Gastroesophageal sphincter (tissue), 4 donors: ENCODE results near the gene CAVIN3. TPM values are rescaled to one million over a fixed set of nuclear protein-coding genes. Genes with fewer than 3 reads are reported as not detected.

ENCODE experiments used
- ATAC-seq: fragments of 150-250 bp; one replicate; pipeline ENCODE4 v1.9.1; 2016; ENCODE audit warnings: mild to moderate bottlenecking, moderate library complexity
- H3K27ac ChIP-seq, 4 donors: fragments of 200-600 bp; sonication (generic) in 3 of 4; 1 replicate in 3 of 4; 2 replicates in 1 of 4; pipeline ENCODE4 v1.5.1; 2016 to 2019
- H3K27me3 ChIP-seq: fragments of 200-600 bp; sonication (generic); one replicate; pipeline ENCODE4 v1.5.1; 2019
- H3K36me3 ChIP-seq, 2 donors: fragments of 200-600 bp; sonication (generic); one replicate each; pipeline ENCODE4 v1.5.1; 2019; ENCODE audit warnings: control low read depth in 1 of 2
- H3K4me1 ChIP-seq, 3 donors: fragments of 200-600 bp; sonication (generic); 1 replicate in 2 of 3; 2 replicates in 1 of 3; pipeline ENCODE4 v1.5.1; 2016 to 2019; ENCODE audit warnings: control low read depth in 2 of 3
- H3K4me3 ChIP-seq, 2 donors: fragments of 200-600 bp; sonication (generic); one replicate each; pipeline ENCODE4 v1.5.1; 2019; ENCODE audit warnings: mild to moderate bottlenecking in 1 of 2, moderate library complexity in 1 of 2
- H3K9me3 ChIP-seq, 3 donors: fragments of 200-600 bp; sonication (generic); one replicate each; pipeline ENCODE4 v1.5.1; 2017 to 2019; ENCODE audit warnings: control low read depth in 2 of 3
- EP300 ChIP-seq: sonication (generic); formaldehyde crosslinking; IDR thresholded peaks from one replicate; pipeline ENCODE4 v1.6.1; 2017; ENCODE audit warnings: antibody characterized with exemption, mild to moderate bottlenecking
- POLR2A ChIP-seq, 2 donors: fragments of 450-650 bp; IDR thresholded peaks; one replicate each; pipeline ENCODE4 v1.6.1; 2017; ENCODE audit warnings: antibody characterized with exemption in 2 of 2, mild to moderate bottlenecking in 2 of 2, moderate library complexity in 1 of 2
- POLR2AphosphoS5 ChIP-seq: sonication (generic); formaldehyde crosslinking; IDR thresholded peaks from one replicate; pipeline ENCODE4 v1.6.1; 2017; ENCODE audit warnings: antibody characterized with exemption
- WGBS, 2 donors: methylation state at CpG; one replicate each; pipeline ENCODE4 v1.1.5; 2018; ENCODE audit warnings: low coverage in 1 of 2; 5-methylcytosine and 5-hydroxymethylcytosine counted together
- total RNA-seq, 4 donors: library from RNA; depleted of rRNA; stranded (reverse); fragments of >200 nt; gene quantifications; one replicate each; pipeline ENCODE4 v1.1.0, GENCODE V29; 2016
- TF ChIP-seq, protein P1 (sequence below), 4 experiments: fragments of 200-600 bp in 2 of 4; fragments of 450-650 bp in 2 of 4; sonication (generic) in 1 of 4; IDR thresholded peaks; one replicate each; pipeline ENCODE4 v1.5.1; 2017 to 2019; ENCODE audit warnings: antibody characterized with exemption in 4 of 4, mild to moderate bottlenecking in 2 of 4, moderate library complexity in 2 of 4

Gene CAVIN3
- total RNA-seq, 4 donors from 2014 or later, result 164 to 313 (median 211) TPM

DNA sequence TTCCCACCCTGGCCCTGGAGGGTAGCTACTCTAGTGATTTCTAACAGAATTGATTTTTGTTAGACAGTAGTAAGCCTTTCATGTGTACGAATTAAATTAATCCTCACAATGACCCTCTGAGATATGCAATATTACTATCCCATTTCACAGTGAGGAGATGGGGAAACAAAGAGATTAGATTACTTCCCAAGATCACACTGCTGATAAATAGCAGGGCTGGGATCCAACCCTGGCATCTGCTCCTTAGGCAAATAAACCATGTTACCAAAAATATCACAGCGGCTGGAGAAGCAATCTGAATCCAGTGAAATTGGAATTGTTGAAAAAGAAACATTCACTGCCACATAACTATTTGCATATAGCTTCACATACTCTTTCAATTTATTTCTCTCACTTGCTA lies 12.8 kb upstream of the CAVIN3 start:
- H3K27ac ChIP-seq, result no peak overlapping the region
- no peak overlapping the region for H3K4me3 ChIP-seq
- TF ChIP-seq, protein P1, sequence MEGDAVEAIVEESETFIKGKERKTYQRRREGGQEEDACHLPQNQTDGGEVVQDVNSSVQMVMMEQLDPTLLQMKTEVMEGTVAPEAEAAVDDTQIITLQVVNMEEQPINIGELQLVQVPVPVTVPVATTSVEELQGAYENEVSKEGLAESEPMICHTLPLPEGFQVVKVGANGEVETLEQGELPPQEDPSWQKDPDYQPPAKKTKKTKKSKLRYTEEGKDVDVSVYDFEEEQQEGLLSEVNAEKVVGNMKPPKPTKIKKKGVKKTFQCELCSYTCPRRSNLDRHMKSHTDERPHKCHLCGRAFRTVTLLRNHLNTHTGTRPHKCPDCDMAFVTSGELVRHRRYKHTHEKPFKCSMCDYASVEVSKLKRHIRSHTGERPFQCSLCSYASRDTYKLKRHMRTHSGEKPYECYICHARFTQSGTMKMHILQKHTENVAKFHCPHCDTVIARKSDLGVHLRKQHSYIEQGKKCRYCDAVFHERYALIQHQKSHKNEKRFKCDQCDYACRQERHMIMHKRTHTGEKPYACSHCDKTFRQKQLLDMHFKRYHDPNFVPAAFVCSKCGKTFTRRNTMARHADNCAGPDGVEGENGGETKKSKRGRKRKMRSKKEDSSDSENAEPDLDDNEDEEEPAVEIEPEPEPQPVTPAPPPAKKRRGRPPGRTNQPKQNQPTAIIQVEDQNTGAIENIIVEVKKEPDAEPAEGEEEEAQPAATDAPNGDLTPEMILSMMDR (IDR thresholded peaks at IDR 0.05), result no peak
- TF ChIP-seq POLR2A (IDR thresholded peaks at IDR 0.05) (no peak), POLR2AphosphoS5 (no peak), EP300 (no peak)
- no peak for ATAC-seq
- H3K4me1 ChIP-seq, result peaks cover 0 to 11% (median 4%) of the 10 kb centered on the region in 3 donors
- 13 to 56% methylated on average over 1 to 2 of the region's 2 CpGs for whole genome bisulfite sequencing, 2 donors
- no peaks in the 10 kb centered on the region for H3K27me3 ChIP-seq
- no peaks in the 10 kb centered on the region for H3K9me3 ChIP-seq
- peaks cover 0 to 62% of the 10 kb centered on the region in 2 donors for H3K36me3 ChIP-seq

DNA sequence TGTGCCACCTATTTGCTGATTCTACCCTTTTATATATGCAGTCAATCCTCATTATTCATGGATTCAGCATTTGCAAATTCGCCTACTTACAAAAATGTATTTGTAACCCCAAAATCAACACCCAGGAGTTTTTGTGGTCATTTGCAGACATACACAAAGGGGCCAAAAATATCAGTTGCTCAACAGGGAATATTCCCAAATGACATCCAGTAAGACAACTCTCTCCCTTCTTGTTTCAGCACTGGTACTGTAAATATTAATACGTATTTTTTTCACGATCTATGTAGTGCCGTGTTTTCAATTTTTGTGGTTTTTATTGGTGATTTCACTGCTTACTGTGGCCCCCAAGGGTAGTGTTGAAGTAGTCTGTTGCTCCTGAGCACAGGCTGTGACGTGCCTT lies 11.8 kb upstream of the CAVIN3 start:
- no peaks in the 10 kb centered on the region for H3K27me3 ChIP-seq
- ATAC-seq, result no peak
- H3K4me1 ChIP-seq, result peaks cover 0 to 11% (median 4%) of the 10 kb centered on the region in 3 donors
- no peaks in the 10 kb centered on the region for H3K9me3 ChIP-seq
- H3K27ac ChIP-seq, result no peak overlapping the region
- H3K4me3 ChIP-seq, result no peak overlapping the region
- 91 to 93% methylated on average over 3 to 5 of the region's 5 CpGs for WGBS, 2 donors
- TF ChIP-seq, protein P1 (IDR thresholded peaks at IDR 0.05), result no peak
- no peak for TF ChIP-seq POLR2AphosphoS5
- no peak for TF ChIP-seq EP300
- no peak for TF ChIP-seq POLR2A (IDR thresholded peaks at IDR 0.05)
- H3K36me3 ChIP-seq, result peaks cover 0 to 59% of the 10 kb centered on the region in 2 donors

DNA sequence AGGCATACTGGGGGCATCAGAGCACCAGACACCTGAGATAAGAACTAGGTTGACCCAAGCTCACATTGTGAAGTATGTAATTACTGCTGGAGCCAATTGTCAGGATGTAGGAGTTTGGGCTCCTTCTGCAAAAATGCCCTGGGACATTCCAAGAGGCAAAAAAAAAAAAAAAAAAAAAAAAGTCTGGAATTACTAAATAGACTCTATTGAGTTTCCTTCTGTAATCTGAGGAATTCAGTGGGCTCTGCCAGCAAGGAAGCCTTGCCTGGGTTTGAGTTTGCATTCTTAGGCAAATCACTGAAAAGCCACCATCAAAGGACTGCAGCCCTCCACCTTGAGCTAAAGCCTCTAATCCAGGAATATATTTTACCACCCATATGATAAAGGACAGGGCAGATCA lies 8.0 kb upstream of the CAVIN3 start:
- Histone ChIP-seq H3K27me3 (no peaks in the 10 kb centered on the region), H3K36me3 (peaks cover 0 to 38% of the 10 kb centered on the region in 2 donors), H3K4me3 (no peak overlapping the region), H3K9me3 (no peaks in the 10 kb centered on the region), H3K4me1 (peaks cover 0 to 9% (median 4%) of the 10 kb centered on the region in 3 donors), H3K27ac (no peak overlapping the region)
- ATAC-seq, result no peak
- TF ChIP-seq, protein P1 (IDR thresholded peaks at IDR 0.05), result no peak
- TF ChIP-seq POLR2AphosphoS5, result no peak
- TF ChIP-seq POLR2A (IDR thresholded peaks at IDR 0.05), result no peak
- TF ChIP-seq EP300, result no peak

DNA sequence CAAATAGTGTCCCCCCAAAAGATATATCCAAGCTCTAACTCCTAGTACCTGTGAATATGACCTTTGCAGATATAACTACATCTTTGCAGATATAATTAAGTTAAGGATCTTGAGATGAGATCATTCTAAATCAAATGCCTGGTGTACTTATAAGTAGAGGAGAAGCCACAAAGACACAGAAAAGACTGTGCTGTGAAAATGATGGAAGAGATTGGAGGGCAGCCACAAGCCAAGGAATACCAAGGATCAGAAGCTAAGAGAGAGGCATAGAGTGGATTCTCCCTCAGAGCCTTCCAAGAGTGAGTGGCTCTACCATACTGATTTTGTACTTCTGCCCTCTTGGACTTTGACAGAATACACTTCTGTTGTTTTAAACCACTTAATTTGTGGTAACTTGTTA lies 7.5 kb upstream of the CAVIN3 start:
- H3K27me3 ChIP-seq, result no peaks in the 10 kb centered on the region
- TF ChIP-seq POLR2A (IDR thresholded peaks at IDR 0.05) (no peak), POLR2AphosphoS5 (no peak), EP300 (no peak)
- TF ChIP-seq, protein P1 (IDR thresholded peaks at IDR 0.05), result no peak
- no peak overlapping the region for H3K27ac ChIP-seq
- no peak for ATAC-seq
- peaks cover 0 to 38% of the 10 kb centered on the region in 2 donors for H3K36me3 ChIP-seq
- no peak overlapping the region for H3K4me3 ChIP-seq
- peaks cover 0 to 9% (median 0%) of the 10 kb centered on the region in 3 donors for H3K4me1 ChIP-seq
- H3K9me3 ChIP-seq, result no peaks in the 10 kb centered on the region

DNA sequence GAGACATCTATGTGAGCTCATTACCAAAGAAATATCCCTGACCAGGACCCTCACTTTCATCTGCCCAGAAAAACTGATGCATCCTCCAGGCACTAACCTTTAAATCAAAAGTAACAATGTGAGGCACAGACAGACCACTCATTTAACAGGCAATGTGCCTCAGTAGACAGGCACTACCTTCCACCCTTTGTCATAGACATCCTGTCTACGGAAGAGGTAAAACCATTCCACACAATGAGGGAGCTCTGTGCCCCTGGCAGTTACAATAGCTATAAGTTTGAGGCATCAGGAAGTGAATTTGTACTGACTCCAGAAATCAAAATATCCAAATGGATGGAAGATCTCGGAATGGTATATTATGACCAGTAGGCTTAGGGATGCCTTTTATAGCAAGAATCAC lies 6.7 kb upstream of the CAVIN3 start:
- Histone ChIP-seq H3K27ac (no peak overlapping the region), H3K4me3 (no peak overlapping the region), H3K27me3 (no peaks in the 10 kb centered on the region), H3K4me1 (peaks cover 0 to 15% (median under 1%) of the 10 kb centered on the region in 3 donors), H3K9me3 (no peaks in the 10 kb centered on the region), H3K36me3 (peaks cover 0 to 38% of the 10 kb centered on the region in 2 donors)
- no peak for ATAC-seq
- WGBS, 2 donors, result 95 to 100% methylated on average over 1 to 2 of the region's 2 CpGs
- TF ChIP-seq POLR2A (IDR thresholded peaks at IDR 0.05) (no peak), EP300 (no peak), POLR2AphosphoS5 (no peak)
- TF ChIP-seq, protein P1 (IDR thresholded peaks at IDR 0.05), result no peak
